ENCODE data around the gene ATAD5. TPM values are rescaled to one million over a fixed set of nuclear protein-coding genes. Genes with fewer than 3 reads are reported as not detected.
"Not testable (repeated sequence)": the region's sequence is repeated elsewhere in the genome, so short reads cannot be mapped to it uniquely, and the experiment has no call there.

Gene ATAD5
- total RNA-seq, 1 experiment from 2014 or later, result 6.6 TPM

DNA sequence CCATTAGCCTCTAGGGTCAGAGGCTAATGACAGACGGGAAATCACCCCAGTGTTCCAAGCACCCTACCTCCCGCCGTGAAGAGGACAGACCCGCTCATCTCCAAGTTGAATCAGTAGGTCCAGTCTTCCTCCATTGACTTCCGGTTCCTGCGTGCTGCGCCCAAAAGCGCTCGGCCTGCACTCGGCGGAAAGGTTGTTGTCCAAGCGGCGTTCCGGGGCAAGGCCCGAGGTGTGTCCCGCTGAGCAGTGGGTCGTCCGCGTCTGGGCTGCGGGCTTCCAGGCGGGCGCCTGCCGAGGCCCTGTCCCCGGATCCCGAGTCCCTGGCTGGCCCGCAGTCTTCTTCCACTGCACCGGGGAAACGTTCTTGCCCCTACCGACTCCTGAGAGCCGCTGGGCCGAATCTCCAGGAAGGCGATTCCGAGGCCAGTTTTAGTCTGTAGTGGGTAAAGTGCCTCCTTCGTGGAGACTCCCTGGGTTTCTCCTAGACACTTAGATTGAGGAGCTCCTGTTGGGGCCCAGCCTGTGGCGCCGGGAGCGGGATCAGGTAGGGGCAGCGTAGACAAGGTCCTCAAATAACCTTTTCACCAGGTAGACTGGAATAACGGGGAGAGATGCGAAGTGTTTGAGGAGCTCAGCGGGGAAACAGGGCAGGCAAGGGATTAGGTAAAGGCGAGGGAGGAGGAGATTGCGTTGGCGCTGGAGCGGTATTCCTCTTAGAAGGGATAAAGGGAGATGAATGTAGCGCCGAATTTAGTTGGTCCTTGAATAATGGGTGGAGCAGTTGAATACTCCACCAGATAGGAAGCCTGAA, 74.5 kb downstream of the ATAD5 start, which contains the start of gene TEFM:
TSS of gene TEFM (minus strand) at position 138 of the 811 bp plus-strand sequence. CDS start at position 98, 40 bp downstream.
- peak; percentile 86 for DNase-seq (ENCODE audit: low read depth)

DNA sequence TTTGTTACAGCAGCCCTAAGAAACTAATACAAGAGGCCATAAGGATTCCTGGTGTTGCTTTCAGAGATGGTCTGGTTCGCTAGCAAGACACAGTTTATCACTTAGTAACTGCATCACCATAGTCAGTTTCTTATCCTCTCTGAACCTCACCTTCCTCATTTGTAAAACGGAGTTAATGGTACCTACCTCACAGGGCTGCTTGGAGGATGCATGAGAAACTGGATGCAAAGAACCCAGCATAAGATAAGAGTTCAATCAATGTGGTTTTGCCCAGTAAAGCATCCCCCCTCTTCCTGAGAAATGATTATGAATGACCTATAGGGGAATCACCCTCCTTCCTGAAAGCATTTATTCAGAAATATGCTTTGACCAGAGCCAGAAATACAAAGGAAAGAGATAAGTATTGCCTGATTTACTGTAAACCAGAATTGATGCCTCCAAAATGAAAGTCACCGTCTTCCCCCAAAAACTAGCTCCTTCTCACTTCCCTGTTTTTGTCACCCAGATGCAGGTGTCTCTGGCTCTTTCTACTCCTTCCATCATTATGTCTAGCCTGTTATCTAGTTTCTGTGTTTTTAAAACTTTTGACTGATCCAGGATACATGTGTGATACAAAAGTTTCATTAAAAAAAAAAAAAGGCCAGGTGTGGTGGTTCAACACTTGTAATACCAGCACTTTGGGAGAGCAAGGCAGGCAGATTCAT, 77.1 kb downstream of the ATAD5 start:
- DNase-seq (ENCODE audit: low read depth), result no peak

DNA sequence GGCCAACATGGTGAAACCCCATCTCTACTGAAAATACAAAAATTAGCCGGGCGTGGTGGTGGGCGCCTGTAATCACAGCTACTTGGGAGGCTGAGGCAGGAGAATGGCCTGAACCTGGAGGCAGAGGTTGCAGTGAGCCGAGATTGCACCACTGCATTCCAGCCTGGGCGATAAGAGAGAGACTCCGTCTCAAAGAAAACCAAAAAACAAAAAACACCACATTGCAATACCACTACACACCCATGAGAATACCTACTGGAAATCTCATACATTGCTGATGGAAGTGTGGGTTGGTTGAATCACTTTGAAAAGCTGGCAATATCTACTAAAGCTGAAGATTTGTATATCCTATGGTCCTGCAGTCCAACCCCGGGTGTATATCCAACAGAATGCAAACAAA, 78.4 kb downstream of the ATAD5 start:
- not testable (repeated sequence) for DNase-seq (ENCODE audit: low read depth)

DNA sequence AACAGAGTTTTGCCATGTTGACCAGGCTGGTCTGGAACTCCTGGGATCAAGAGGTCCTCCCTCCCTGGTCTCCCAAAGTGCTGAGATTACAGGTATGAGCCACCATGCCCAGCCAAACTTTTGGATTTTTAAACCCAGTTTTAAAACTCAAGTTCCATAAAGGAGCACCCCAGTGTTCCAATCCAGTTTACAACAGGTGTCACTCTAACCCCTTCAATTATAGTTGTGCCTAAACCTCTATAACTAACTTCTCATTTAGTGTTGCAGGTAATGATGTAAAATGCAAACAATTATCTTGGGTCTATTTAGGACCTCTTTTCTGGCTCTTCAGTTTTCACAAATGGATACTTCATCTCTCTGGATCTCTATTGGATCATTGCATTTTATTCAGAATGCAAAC, 82.2 kb downstream of the ATAD5 start:
- DNase-seq (ENCODE audit: low read depth), result no peak

DNA sequence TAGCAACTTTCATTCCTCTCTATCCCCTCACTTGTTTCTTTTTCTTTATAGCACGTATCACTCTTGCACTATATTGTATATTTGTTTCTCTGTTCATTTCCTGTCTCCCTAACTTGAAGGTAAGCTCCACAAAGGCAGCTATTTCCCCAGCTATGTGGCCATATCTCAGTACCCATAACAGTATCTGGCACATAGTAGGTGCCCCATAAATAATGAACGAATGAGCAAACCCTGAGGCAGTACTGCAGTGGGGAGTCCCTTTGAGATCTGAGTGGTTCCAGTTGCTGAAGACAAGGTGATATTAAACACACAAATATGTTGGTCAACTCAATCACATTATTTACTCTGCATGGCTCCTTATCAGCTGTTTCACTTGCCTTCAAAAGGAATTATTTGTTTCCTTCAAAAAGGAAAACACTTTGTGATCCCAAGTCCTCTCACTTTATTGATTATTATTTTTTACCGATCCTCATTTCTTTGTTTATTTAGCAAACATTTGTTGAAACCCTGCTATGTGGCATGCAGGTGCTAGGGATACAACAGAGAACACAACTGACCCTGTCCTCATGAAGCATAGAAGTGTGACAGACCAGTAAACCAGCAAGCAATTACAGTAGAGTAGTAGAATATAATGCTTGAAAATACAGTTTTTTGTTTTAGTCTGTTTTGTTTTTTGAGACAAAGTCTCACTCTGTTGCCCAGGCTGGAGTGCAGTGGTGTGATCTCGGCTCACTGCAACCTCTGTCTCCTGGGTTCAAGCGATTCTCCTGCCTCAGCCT, 84.3 kb downstream of the ATAD5 start:
- no peak for DNase-seq (ENCODE audit: low read depth)

DNA sequence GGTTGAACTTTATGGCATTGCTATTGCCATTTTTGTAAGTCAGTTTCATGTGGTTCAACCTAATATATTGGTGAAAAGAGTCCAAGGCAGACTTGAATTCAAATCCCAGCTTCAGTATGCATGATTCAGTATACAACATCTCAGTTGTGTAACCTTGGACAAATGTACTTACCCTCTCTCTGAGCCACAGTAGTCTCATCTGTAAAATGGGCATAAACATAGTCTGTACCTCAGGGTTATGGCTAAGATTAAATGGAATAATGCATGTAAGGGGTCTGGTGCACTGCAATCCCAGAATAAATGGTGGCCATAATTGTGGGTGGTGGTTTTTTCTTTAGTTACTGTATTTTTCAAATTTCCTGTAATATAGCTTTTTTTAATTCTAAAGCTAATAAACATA, 85.3 kb downstream of the ATAD5 start:
- DNase-seq (ENCODE audit: low read depth), result no peak

DNA sequence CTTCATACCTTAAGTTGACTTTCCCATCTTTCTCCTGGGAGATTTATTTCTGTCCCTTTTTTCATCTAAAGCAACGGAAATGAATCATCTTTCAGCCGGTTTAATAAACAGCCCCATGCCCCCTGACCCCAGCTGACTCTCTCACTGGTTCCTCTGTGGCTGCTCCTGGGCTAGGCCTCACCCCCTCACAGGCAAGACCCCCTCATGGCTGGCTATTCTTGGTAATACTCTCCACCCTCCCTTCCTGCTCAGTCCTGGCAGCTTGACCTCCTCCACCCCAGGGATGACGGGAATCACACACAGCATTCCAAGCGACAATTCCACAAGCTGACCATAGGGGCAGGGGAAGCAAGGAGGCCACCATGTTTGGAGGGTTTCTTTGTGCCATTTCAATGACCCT, 88.5 kb downstream of the ATAD5 start:
- peak; percentile 63 for DNase-seq (ENCODE audit: low read depth)

DNA sequence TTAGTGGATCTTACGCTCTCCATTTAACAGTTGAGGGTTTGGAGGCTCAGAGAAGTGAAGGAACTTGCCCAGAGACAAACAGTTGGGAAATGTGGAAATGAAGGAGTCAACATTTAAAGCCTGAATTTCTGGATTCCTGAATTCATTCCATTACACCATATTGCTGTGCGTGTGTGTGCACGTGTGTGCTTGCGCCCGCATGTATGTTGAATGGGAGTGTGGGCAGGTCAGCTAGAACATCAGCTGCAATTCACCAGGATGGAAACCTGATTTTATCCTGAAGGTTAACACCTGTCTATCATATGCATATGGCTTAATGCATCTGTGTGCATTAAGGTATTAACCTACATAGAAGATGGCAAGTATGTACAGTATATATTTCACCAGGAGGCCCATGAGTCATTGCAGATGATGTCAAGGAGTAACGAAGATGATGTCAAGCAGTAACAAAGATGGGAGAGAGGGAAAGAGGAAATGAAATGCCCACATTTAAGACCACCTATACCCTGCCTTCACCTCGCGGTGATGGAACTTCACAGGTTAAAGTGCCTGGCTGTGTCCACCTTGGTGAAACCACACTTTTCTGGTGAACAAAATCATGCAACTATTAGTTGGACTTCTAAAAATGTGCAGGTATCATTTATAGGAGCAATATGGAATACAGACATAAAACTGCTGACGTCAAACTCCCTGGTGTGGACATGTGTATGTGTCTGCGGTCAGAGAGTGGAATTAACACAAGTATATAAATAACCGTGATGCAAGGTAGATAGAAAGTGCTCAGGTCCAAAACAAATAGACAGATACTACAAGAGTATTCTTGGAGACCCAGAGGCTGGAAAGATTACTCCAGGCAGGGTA, 89.1 kb downstream of the ATAD5 start:
- no peak for DNase-seq (ENCODE audit: low read depth)

DNA sequence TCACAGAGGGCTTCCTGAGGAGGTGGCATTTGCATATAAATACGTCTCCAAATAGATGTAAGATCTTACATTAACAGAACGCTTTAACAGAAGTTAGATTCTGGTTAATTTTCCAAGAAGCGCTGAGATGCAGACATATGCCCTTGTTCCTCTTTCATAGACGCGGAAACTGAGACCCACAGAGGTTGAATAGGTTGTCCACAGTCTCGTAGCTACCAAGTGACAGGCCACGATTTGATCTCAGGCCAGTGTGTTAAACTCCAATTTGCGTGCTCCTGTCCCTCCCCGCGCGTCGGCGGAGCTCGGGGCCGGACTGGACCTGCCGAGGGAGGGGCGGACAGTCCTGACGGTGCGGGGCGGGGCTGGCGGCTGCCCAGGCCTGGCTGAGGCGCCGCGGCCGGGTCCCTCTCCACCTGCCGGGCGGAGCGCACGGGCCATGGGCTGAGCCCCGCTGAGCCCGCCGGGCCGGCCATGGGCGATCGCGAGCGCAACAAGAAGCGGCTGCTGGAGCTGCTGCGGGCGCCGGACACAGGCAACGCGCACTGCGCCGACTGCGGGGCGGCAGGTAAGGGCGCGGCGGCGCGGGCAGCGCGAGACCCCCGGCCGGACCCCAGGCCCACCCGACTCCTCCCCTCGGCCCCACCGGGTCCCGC, 89.9 kb downstream of the ATAD5 start, which contains the start of gene ADAP2:
TSS of gene ADAP2 (plus strand) at position 402 of the 653 bp plus-strand sequence. CDS start at position 472, 70 bp downstream.
- no peak for DNase-seq (ENCODE audit: low read depth)

DNA sequence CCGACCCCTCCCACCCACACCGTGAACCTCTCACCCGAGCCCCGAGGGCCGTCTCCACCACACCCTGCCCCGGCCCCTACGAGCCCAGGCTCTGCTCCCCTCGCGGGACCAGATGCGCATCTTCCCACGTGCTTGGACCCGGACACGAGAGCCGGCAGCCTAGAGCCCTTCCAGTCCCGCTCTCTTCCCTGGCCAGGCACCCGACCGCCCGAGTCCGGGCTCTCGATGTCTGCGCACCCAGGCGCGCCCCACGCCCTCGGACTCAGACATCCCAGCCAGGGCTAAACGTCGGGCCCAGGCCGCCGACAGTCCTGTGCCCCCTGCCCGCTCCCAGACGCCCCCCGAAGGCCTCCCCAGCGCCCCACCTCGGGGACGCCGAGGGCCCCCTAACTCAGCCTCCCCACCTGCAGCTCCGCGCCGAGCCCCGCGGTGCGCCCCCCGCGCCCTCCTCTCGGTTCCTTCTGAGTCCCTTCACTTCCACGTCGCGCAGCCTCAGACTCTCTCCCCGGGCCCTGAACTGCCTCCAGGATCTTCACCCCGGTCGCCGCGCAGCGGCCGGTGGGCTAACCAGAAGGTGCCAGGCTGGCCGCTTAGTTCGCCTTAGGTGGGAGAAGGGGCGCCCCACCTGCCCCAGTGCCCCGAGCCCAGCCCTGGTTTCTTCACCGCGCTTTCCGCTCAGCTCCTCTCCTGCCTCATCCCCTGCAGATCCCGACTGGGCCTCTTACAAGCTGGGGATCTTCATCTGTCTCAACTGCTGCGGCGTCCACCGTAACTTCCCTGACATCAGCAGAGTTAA, 90.7 kb downstream of the ATAD5 start:
- DNase-seq (ENCODE audit: low read depth), result no peak

DNA sequence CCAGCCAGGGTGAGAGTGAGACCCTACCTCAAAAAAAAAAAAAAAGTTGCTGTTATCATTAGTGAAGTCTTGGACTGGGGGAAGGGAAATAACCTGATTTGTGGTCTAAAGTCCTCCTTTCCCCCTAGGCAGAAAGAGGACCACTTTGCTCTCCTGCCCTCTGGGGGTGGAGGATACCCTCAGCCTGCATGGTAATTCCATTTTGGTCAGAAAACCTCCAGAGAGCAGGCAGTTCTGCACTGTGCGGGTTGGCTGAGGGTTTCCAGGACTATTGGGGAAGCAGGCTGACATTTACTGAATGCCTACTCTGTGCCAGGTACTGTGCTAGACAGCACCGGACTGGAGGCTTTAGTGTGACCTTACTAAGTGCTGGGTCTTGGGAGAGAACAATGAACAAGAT, 92.6 kb downstream of the ATAD5 start:
- DNase-seq (ENCODE audit: low read depth), result no peak

DNA sequence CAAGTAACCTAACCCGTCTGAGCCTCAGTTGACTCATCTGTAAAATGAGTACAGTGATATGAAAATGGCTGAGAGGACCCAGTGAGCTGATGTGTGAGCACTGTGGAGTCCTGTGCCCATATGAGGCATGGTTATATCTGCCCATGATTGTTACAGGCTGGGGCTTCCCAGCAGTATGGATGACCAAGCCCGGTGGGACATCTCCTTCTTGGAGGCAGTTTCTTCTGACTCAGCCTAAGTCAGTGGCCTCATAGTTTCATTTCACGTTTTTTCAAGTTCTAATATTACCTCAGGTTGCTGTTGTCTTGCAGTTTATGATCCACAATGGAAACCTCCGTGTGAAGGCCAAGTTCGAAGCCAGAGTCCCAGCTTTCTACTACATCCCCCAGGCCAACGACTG, 94.8 kb downstream of the ATAD5 start:
- DNase-seq (ENCODE audit: low read depth), result peak; percentile 5

DNA sequence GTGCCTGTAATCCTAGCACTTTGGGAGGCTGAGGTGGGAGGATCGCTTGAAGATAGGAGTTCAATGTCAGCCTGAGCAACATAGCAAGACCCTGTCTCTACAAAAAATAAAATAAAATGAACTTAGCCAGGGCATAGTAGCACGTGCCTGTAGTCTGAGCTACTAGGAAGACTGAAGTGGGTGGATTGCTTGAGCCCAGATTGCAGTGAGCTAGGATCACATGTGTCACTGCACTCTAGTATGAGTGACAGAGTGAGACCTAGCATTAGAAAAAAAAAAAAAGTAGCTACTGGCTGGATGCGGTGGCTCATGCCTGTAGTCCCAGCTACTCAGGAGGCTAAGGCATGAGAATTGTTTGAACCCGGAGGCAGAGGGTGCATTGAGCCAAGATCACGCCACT, 96.0 kb downstream of the ATAD5 start:
- DNase-seq (ENCODE audit: low read depth), result no peak

DNA sequence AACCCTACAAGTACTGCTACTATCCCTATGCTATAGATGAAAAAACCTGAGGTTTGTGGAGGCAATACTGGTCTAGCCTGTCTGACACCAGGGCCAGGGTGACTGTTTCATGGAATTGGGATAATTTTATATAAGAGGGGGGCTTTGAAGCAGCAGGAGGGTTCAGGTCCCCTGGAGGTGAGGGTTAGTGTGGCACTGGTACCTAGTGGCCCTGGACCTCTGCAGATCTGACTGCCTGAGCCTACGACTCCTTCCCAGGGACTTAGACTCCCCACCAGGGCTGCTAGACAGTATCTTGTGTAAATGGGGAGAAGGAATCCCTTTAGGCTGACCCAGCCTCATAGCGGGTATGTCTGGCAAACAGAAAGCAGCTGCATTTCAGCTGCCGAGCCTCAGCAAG, 96.8 kb downstream of the ATAD5 start:
- DNase-seq (ENCODE audit: low read depth), result no peak

DNA sequence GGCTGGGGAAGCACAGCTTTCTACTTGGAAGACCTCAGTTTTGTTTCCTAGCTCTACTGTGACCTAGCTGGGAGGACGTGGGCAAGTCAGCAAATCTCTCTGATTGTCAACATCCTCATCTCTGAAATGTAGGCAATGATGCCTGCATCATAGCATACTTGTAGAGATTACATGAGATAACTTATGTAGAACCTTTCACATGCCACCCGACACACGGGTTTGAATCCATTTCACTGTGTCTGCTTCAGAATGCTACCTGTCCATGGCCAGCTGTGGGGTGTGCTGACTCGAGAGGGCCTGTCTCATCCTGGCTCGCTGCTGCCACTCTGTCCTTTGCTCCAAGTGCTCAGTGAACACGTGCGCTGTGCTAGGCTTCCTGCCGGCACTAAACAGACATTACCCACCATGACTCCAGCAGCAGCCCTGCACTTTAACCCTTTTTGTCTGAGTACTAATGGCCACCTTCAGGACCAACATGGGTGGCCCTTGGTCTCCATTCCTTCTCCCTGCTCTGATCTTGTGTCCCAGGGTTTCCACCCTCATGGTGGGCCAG, 97.4 kb downstream of the ATAD5 start:
- DNase-seq (ENCODE audit: low read depth), result no peak

DNA sequence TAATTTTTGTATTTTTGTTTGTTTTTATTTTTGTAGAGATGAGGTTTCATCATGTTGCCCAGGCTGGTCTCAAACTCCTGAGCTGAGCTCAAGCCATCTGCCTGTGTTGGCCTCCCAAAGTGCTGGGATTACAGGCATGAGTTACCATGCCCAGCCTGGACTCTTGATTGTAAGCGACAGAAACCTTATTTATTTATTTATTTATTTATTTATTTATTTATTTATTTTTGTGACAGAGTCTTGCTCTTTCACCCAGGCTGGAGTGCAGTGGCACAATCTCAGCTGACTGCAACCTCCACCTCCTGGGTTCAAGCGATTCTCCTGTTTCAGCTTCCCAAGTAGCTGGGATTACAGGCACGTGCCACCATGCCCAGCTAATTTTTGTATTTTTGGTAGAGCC, 98.1 kb downstream of the ATAD5 start:
- not testable (repeated sequence) for DNase-seq (ENCODE audit: low read depth)

DNA sequence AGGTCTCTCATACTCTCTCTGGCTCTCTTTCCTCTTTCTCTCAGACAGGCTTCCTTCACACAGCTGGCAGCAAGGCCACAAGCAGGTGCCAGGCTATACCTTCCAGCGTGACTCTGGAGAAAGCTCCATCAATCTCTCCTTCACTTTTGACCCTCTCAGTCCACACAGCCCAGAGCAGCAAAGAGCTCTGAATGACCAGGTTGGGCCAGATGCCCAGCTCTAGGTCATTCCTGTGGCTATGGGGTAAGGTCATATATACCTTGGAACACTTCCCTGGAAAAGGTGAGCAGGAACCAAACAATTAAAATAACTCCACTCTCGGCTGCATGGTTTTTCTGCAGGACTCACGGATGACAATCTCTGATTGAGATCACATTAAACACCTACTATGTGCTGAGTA, 98.7 kb downstream of the ATAD5 start:
- no peak for DNase-seq (ENCODE audit: low read depth)

DNA sequence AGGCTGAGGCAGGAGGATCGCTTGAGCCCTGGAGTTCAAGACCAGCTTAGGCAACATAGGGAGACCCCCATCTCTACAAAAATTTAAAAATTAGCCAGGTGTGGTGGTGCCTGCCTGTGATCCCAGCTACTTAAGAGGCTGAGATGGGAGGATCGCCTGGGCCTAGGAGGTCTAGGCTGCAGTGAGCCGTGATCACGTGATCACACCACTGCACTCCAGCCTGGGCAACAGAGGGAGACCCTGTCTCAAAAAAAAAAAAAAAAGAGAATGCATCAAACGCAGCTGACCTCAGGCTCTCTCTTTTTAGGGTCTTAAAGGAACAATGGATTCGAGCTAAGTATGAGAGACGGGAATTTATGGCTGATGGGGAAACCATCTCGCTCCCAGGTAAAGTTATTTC, 99.8 kb downstream of the ATAD5 start:
- DNase-seq (ENCODE audit: low read depth), result not testable (repeated sequence)

DNA sequence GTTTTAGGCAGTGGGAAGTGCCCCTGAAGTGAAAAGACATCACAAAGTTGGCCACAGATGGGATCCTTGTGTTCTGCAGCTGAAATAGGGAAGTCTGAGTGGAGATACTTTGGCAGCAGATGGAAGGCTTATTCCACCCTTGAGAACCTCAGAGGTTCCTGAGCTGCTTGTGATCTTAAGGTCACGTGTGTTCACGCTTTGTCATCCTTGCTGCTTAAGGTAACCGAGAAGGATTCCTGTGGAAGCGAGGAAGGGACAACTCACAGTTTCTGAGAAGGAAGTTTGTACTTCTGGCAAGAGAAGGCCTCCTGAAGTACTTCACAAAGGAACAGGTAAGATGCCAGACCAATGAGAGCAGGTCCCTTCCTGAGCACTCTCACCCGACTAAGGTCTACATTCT, 102.2 kb downstream of the ATAD5 start:
- no peak for DNase-seq (ENCODE audit: low read depth)

Measured in HT1080 (cell line).